ENCODE measurements around the gene CCDC154. TPM values are rescaled to one million over a fixed set of nuclear protein-coding genes. Genes with fewer than 3 reads are reported as not detected.

CCDC154 gene
- total RNA-seq, 2 donors from 2014 or later, result 1.3 to 3.6 TPM

DNA sequence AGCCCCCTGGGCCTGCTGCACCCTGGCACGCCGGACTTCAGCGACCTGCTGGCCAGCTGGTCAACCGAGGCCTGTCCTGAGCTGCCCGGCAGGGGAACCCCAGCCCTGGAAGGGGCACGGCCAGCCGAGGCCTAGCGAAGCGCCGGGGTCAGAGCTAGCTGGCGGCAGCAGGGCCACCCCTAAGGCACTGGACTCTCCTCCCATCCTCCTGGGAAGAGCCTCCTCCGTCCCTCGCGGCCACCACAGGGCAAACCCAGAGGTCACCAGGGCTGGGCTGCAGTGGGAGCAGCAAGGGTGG is 11.1 kb downstream of the CCDC154 start:
- Mint-ChIP-seq H3K27me3 (no peaks in the 10 kb centered on the region), H3K4me3 (no peak overlapping the region), H3K36me3 (ENCODE audit: low read depth) (no peaks in the 10 kb centered on the region), H3K4me1 (no peaks in the 10 kb centered on the region), H3K27ac (no peak overlapping the region)
- DNase-seq (no peak), ATAC-seq (no peak)
- no peaks in the 10 kb centered on the region for H3K9me3 ChIP-seq (ENCODE audit: control insufficient read depth, low read length, poor library complexity, severe bottlenecking)

GRCh38 chr16:1432388-1433262 is 11.7 kb downstream of the CCDC154 start:
- DNase-seq, result no peak
- no peak overlapping the region for H3K27ac Mint-ChIP-seq
- H3K36me3 Mint-ChIP-seq (ENCODE audit: low read depth), result no peaks in the 10 kb centered on the region
- no peaks in the 10 kb centered on the region for H3K27me3 Mint-ChIP-seq
- peak overlapping the region; percentile 36 for H3K4me3 Mint-ChIP-seq
- H3K4me1 Mint-ChIP-seq, result no peaks in the 10 kb centered on the region
- no peak for ATAC-seq
- H3K9me3 ChIP-seq (ENCODE audit: control insufficient read depth, low read length, poor library complexity, severe bottlenecking), result no peaks in the 10 kb centered on the region

GRCh38 chr16:1431497-1432270 is 12.7 kb downstream of the CCDC154 start:
- Mint-ChIP-seq H3K36me3 (ENCODE audit: low read depth) (no peaks in the 10 kb centered on the region), H3K4me1 (no peaks in the 10 kb centered on the region), H3K4me3 (peak overlapping the region; percentile 58), H3K27me3 (no peaks in the 10 kb centered on the region), H3K27ac (no peak overlapping the region)
- ATAC-seq (no peak), DNase-seq (no peak)
- no peaks in the 10 kb centered on the region for H3K9me3 ChIP-seq (ENCODE audit: control insufficient read depth, low read length, poor library complexity, severe bottlenecking)

DNA sequence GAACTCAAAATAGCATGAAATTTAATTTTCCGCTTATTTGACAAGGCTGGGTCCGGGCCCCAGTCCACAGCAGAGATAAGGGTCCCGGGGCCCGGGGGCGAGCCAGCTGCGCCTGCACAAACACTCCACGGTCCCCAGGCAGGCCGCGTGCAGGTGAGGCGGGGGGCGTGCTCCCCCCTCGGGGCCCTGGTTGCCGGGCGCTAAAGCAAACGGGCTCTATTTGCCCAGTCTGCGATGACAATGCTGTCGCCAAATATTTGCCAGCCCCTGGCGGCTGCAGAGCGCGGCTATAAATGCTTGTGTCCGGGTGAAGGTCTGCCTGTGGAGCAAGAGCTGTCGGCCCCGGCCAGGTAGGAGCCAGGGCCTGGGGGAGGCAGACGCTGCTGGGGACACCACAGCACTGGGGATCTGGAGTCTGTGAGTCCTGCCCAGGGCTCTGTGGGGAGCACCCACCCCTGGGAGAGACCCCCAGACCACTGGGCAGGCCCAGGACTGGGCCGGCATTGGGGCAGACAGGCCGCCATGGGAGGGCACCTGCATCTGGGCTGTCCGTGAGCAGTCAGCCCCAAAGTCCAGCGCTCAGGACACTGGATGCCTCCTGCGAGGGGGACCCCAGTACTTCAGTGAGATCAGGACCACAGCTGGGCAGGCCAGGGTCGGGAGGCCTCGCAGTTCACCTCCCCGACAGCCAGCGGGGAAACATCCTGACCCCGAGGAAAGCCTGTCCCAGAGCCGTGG is 13.4 kb downstream of the CCDC154 start, which contains the start of gene PERCC1:
Gene PERCC1, plus strand, starts transcription at position 320 of the 738 bp plus-strand sequence. CDS start 1,516 bp downstream, outside the sequence.
- no peak for DNase-seq
- H3K36me3 Mint-ChIP-seq (ENCODE audit: low read depth), result no peaks in the 10 kb centered on the region
- ATAC-seq, result no peak
- no peaks in the 10 kb centered on the region for H3K9me3 ChIP-seq (ENCODE audit: control insufficient read depth, low read length, poor library complexity, severe bottlenecking)
- H3K4me3 Mint-ChIP-seq, result peak within 1 kb of the TSS; percentile 58
- H3K27ac Mint-ChIP-seq, result no peak within 1 kb of the TSS
- no peaks in the 10 kb centered on the region for H3K27me3 Mint-ChIP-seq
- no peaks in the 10 kb centered on the region for H3K4me1 Mint-ChIP-seq

DNA sequence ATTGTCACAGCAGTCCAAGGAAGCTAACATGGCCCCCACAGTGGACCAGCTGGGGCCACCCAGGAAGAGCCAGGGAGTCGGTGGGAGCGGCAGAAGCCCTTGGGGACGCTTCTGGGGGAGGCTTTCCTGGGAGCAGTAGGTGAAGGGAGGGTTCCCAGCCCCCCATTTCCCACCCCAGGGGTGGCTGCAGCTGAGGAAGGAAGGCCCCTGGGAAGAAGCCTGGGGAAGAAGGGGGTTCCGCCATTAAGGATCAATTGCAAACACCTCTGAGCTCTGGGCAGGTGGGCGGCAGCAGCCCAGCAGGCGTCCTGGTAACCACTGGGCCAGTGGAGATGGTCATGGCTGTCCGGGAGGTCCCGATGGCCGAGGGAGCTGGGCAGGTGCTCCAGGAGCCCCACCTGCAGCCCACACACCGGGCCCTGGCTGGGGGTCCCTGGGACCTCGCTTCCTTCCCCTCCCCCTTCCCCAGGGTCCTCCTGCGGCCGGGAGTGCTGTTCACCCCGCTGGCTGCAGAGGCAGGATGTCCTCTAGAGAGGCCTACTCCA is 14.1 kb downstream of the CCDC154 start:
- no peak overlapping the region for H3K4me3 Mint-ChIP-seq
- no peaks in the 10 kb centered on the region for H3K36me3 Mint-ChIP-seq (ENCODE audit: low read depth)
- ATAC-seq, result no peak
- no peaks in the 10 kb centered on the region for H3K4me1 Mint-ChIP-seq
- no peak for DNase-seq
- no peak overlapping the region for H3K27ac Mint-ChIP-seq
- H3K9me3 ChIP-seq (ENCODE audit: control insufficient read depth, low read length, poor library complexity, severe bottlenecking), result no peaks in the 10 kb centered on the region
- no peaks in the 10 kb centered on the region for H3K27me3 Mint-ChIP-seq

GRCh38 chr16:1429631-1430030 is 14.7 kb downstream of the CCDC154 start:
- no peaks in the 10 kb centered on the region for H3K27me3 Mint-ChIP-seq
- no peak overlapping the region for H3K4me3 Mint-ChIP-seq
- no peaks in the 10 kb centered on the region for H3K9me3 ChIP-seq (ENCODE audit: control insufficient read depth, low read length, poor library complexity, severe bottlenecking)
- no peaks in the 10 kb centered on the region for H3K36me3 Mint-ChIP-seq (ENCODE audit: low read depth)
- DNase-seq (no peak), ATAC-seq (no peak)
- H3K27ac Mint-ChIP-seq, result no peak overlapping the region
- H3K4me1 Mint-ChIP-seq, result no peaks in the 10 kb centered on the region

GRCh38 chr16:1429012-1429411 is 15.3 kb downstream of the CCDC154 start:
- no peak for ATAC-seq
- Mint-ChIP-seq H3K4me3 (no peak overlapping the region), H3K27ac (no peak overlapping the region), H3K27me3 (no peaks in the 10 kb centered on the region), H3K36me3 (ENCODE audit: low read depth) (no peaks in the 10 kb centered on the region), H3K4me1 (no peaks in the 10 kb centered on the region)
- H3K9me3 ChIP-seq (ENCODE audit: control insufficient read depth, low read length, poor library complexity, severe bottlenecking), result no peaks in the 10 kb centered on the region
- no peak for DNase-seq

DNA sequence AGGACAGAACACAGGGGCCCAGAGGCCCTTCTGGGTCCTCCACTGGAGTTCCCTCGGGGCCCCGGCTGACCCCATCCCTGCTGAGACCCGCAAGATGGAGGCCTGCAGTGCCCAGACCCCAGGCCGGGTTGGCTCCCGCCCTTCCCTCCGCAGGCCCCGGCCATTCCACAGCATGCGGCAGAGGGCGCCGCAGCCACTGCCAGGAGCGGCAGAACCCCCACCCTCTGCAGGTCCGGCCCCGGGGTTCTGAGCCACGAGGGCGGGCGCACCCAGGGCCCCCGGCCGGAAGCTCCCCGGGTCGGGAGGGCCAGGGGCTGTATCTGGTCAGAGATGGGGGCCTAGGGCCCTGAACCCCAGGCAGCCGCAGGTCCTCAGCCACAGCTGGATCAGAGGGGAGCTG is 15.8 kb downstream of the CCDC154 start:
- no peaks in the 10 kb centered on the region for H3K9me3 ChIP-seq (ENCODE audit: control insufficient read depth, low read length, poor library complexity, severe bottlenecking)
- H3K36me3 Mint-ChIP-seq (ENCODE audit: low read depth), result no peaks in the 10 kb centered on the region
- no peaks in the 10 kb centered on the region for H3K27me3 Mint-ChIP-seq
- H3K4me1 Mint-ChIP-seq, result no peaks in the 10 kb centered on the region
- no peak overlapping the region for H3K27ac Mint-ChIP-seq
- H3K4me3 Mint-ChIP-seq, result no peak overlapping the region
- ATAC-seq (peak; percentile 74), DNase-seq (no peak)

GRCh38 chr16:1427473-1428461 is 16.6 kb downstream of the CCDC154 start:
- no peaks in the 10 kb centered on the region for H3K36me3 Mint-ChIP-seq (ENCODE audit: low read depth)
- H3K4me1 Mint-ChIP-seq, result no peaks in the 10 kb centered on the region
- DNase-seq, result no peak
- no peaks in the 10 kb centered on the region for H3K9me3 ChIP-seq (ENCODE audit: control insufficient read depth, low read length, poor library complexity, severe bottlenecking)
- H3K27me3 Mint-ChIP-seq, result no peaks in the 10 kb centered on the region
- H3K27ac Mint-ChIP-seq, result no peak overlapping the region
- ATAC-seq, result no peak
- H3K4me3 Mint-ChIP-seq, result no peak overlapping the region

DNA sequence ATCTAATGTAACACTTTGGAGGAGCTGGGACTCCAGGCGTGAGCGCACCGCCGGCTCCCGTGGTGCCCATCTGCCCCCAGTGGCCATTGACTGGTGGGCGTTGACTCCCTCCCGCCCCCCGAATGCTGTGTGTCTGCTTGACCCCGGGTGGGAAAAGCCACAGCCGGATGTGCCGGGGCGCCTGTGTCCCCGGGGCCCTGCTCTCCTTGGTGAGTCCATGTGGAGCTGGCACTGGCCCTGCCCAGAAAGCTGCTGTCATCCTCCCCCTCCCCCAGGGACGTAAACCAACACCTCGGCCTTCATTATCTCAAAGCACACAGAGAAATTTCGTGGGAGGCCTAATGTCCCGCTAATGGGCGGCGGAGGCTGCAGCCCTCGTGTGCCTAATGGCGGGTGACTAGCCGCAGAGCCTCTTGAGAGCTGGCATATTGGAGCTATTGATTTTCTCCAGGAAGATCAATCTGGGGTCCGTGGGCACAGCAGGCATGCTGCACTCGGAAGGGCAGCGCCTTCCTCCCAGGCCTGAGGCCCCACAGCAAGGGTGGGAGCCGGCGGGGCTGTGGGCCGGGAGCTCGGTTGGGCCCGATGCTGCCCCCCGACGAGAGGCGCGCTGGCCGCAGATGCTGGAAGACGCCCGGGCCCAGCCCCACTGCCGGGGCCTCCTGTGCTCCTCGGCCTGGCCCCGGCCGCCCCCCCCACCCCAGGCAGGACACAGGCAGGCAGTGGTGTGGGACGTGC is 17.5 kb downstream of the CCDC154 start:
- H3K4me3 Mint-ChIP-seq, result no peak overlapping the region
- H3K4me1 Mint-ChIP-seq, result no peaks in the 10 kb centered on the region
- H3K27me3 Mint-ChIP-seq, result no peaks in the 10 kb centered on the region

GRCh38 chr16:1425616-1426370 is 18.6 kb downstream of the CCDC154 start:
- H3K4me1 Mint-ChIP-seq, result peaks cover 2% of the 10 kb centered on the region
- no peak for ATAC-seq
- H3K36me3 Mint-ChIP-seq (ENCODE audit: low read depth), result no peaks in the 10 kb centered on the region
- no peaks in the 10 kb centered on the region for H3K9me3 ChIP-seq (ENCODE audit: control insufficient read depth, low read length, poor library complexity, severe bottlenecking)
- H3K4me3 Mint-ChIP-seq, result no peak overlapping the region
- H3K27ac Mint-ChIP-seq, result no peak overlapping the region
- H3K27me3 Mint-ChIP-seq, result no peaks in the 10 kb centered on the region
- DNase-seq, result no peak

More for the DNA sequence above, 17.5 kb downstream of the CCDC154 start:
- no peaks in the 10 kb centered on the region for H3K36me3 Mint-ChIP-seq (ENCODE audit: low read depth)
- DNase-seq (no peak), ATAC-seq (no peak)
- H3K27ac Mint-ChIP-seq, result no peak overlapping the region
- H3K9me3 ChIP-seq (ENCODE audit: control insufficient read depth, low read length, poor library complexity, severe bottlenecking), result no peaks in the 10 kb centered on the region

Data from T-helper 17 cell (primary cell).